KMS-11 (cell line): ENCODE data around the gene TMEM87B.

Experiments used
- H2AFZ ChIP-seq: fragments of 200-600 bp; sonication (generic); 2 replicates; pipeline ENCODE4 v1.6.1; 2016; ENCODE audit warnings: antibody characterized with exemption, mixed run types, low read depth
- H3K27ac ChIP-seq: fragments of 200-600 bp; sonication (generic); 2 replicates; pipeline ENCODE4 v1.6.1; 2016; ENCODE audit warnings: mild to moderate bottlenecking, mixed run types
- H3K27me3 ChIP-seq: fragments of 200-600 bp; sonication (generic); 2 replicates; pipeline ENCODE4 v1.6.1; 2017; ENCODE audit warnings: mild to moderate bottlenecking, low read depth, mixed run types, moderate library complexity; ENCODE audit not compliant: insufficient read depth
- H3K36me3 ChIP-seq: fragments of 200-600 bp; sonication (generic); 2 replicates; pipeline ENCODE4 v1.6.1; 2017; ENCODE audit warnings: mild to moderate bottlenecking, mixed run types; ENCODE audit not compliant: insufficient read depth
- H3K4me1 ChIP-seq: fragments of 200-600 bp; sonication (generic); 2 replicates; pipeline ENCODE4 v1.6.1; 2016; ENCODE audit warnings: mild to moderate bottlenecking, low read depth, mixed run types; ENCODE audit not compliant: poor library complexity, severe bottlenecking
- H3K4me2 ChIP-seq: fragments of 200-600 bp; sonication (generic); 2 replicates; pipeline ENCODE4 v1.7.0; 2016; ENCODE audit warnings: mild to moderate bottlenecking, mixed run types
- H3K4me3 ChIP-seq: fragments of 200-600 bp; sonication (generic); IDR thresholded peaks from 2 replicates; pipeline ENCODE4 v1.6.1; 2017; ENCODE audit warnings: low read depth, low read length, mixed read lengths; ENCODE audit not compliant: insufficient read depth
- H3K79me2 ChIP-seq: fragments of 200-600 bp; sonication (generic); 2 replicates; pipeline ENCODE4 v1.6.1; 2016; ENCODE audit warnings: low read depth, mixed run types; ENCODE audit not compliant: insufficient read depth
- H3K9ac ChIP-seq: fragments of 200-600 bp; sonication (generic); 2 replicates; pipeline ENCODE4 v1.6.1; 2016; ENCODE audit warnings: mild to moderate bottlenecking, mixed run types
- H4K20me1 ChIP-seq: fragments of 200-600 bp; sonication (generic); 2 replicates; pipeline ENCODE4 v1.6.1; 2016; ENCODE audit warnings: mild to moderate bottlenecking, mixed run types; ENCODE audit not compliant: insufficient read depth
- TF ChIP-seq, protein P1 (sequence below): fragments of 200-600 bp; sonication (generic); conservative IDR thresholded peaks from 2 replicates; pipeline ENCODE4 v1.6.1; 2017; ENCODE audit warnings: low read depth, mild to moderate bottlenecking, antibody characterized with exemption, low read length, moderate library complexity, mixed read lengths

The TMEM87B gene

DNA sequence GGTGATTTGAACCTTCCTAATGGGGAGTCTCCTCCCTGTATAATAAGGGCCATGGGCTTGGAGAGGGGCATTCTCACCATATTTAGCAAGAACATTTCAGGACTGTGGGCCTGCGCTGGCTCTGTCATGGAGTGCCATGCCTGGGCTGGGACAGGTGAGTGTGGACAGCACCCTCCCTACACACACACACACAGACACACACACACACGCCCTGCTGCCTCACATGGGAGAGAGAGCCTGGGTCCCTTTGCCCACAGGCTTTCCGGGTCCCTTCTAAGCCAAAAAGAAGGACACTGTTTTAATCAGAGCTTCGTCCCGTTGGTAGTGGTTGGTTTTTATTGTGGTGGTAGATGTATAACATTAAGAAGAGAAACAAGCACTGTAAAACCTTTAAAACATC lies 31.4 kb upstream of the TMEM87B start:
- Histone ChIP-seq H3K79me2 (no peaks in the 10 kb centered on the region), H3K4me3 (no peak overlapping the region), H3K9ac (peak overlapping the region; percentile 61), H3K4me2 (peak overlapping the region; percentile 56), H3K27me3 (no peaks in the 10 kb centered on the region), H3K27ac (peak overlapping the region; percentile 88), H2AFZ (peak overlapping the region; percentile 51), H4K20me1 (no peaks in the 10 kb centered on the region), H3K36me3 (no peaks in the 10 kb centered on the region), H3K4me1 (peaks cover 41% of the 10 kb centered on the region)
- TF ChIP-seq, protein P1, sequence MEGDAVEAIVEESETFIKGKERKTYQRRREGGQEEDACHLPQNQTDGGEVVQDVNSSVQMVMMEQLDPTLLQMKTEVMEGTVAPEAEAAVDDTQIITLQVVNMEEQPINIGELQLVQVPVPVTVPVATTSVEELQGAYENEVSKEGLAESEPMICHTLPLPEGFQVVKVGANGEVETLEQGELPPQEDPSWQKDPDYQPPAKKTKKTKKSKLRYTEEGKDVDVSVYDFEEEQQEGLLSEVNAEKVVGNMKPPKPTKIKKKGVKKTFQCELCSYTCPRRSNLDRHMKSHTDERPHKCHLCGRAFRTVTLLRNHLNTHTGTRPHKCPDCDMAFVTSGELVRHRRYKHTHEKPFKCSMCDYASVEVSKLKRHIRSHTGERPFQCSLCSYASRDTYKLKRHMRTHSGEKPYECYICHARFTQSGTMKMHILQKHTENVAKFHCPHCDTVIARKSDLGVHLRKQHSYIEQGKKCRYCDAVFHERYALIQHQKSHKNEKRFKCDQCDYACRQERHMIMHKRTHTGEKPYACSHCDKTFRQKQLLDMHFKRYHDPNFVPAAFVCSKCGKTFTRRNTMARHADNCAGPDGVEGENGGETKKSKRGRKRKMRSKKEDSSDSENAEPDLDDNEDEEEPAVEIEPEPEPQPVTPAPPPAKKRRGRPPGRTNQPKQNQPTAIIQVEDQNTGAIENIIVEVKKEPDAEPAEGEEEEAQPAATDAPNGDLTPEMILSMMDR, result no peak

DNA sequence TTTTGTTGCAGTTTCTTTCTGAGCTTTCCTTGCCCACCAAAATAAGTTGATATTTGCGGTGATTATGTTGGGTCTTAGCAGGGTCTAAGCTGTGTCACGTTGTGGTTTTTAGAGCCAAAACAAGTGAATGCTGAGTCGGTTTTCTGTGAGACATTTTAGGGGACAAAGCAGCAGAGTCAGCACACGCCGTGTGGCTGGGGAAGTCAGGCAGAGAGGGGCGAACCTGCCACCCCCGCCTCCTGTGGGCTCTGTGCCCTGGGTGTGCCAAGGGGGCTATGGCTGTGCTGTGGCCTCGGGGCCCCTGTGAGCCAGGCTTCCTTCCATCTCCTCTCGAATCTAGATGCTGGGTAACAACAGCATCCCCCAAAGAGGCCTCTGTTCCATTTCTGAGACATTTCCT lies 30.8 kb upstream of the TMEM87B start:
- Histone ChIP-seq H3K9ac (peak overlapping the region; percentile 61), H3K4me2 (peak overlapping the region; percentile 56), H3K27me3 (no peaks in the 10 kb centered on the region), H3K4me3 (no peak overlapping the region), H2AFZ (peak overlapping the region; percentile 51), H4K20me1 (no peaks in the 10 kb centered on the region), H3K4me1 (peaks cover 41% of the 10 kb centered on the region), H3K79me2 (no peaks in the 10 kb centered on the region), H3K36me3 (no peaks in the 10 kb centered on the region), H3K27ac (peak overlapping the region; percentile 88)
- TF ChIP-seq, protein P1, result no peak

DNA sequence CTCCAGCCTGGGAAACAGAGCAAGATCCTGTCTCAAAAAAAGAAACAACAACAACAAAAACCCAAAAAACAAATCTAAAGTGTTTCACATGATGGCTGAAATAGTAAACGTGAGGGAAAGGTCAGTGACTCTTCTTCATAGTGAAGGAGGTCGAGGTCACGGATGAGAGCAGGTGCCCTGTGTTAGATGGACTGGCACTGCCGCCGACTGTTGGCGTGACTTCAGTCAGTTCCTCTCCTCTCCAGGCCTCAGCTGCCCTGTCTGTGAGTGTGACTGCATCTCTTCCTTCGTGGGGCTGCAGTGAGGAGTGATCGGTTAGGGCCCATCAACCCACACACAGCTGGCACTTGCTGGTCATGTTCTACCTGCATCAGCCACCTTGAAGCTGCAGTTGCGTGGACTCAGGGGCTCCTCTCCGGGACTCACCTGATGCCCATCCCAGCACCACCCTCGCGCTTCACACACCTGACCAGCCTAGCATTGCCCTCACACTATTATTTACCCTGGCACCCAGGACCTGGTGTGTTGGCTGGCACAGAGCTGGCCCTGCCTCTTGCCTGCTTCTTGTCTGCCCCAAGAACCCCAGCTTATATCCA lies 30.1 kb upstream of the TMEM87B start:
- Histone ChIP-seq H2AFZ (peak overlapping the region; percentile 51; the same call in 1 of the 2 replicates), H3K27me3 (no peaks in the 10 kb centered on the region), H3K4me3 (no peak overlapping the region), H3K4me1 (peaks cover 41% of the 10 kb centered on the region), H3K79me2 (no peaks in the 10 kb centered on the region), H3K27ac (peak overlapping the region; percentile 88), H4K20me1 (no peaks in the 10 kb centered on the region), H3K4me2 (peak overlapping the region; percentile 56; the same call in 1 of the 2 replicates), H3K36me3 (no peaks in the 10 kb centered on the region), H3K9ac (peak overlapping the region; percentile 61; the same call in 1 of the 2 replicates)
- TF ChIP-seq, protein P1, result no peak

DNA sequence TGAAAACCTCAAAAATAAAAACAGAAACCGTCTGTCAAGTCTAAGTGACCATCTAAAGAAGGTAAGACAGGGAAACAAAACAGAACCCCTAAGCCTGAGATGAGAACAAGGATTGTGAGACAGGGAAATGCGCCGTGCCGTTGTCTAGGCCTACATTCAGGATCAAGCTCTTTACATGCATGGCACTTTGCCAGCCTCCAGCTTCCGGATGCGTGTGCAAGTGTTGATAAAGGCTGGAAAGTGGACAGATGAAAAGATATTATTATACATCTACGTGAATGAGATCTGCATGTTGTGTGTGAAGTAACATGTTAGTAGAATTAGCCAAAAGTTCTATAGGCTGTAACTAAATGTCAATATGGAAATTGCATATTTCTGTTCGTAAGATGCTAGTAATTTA lies 28.6 kb upstream of the TMEM87B start:
- no peak overlapping the region for H3K4me3 ChIP-seq
- no peaks in the 10 kb centered on the region for H3K27me3 ChIP-seq
- no peak overlapping the region for H3K27ac ChIP-seq
- H2AFZ ChIP-seq, result no peak overlapping the region
- no peak overlapping the region for H3K4me2 ChIP-seq
- TF ChIP-seq, protein P1, result no peak
- H3K9ac ChIP-seq, result no peak overlapping the region
- no peaks in the 10 kb centered on the region for H3K79me2 ChIP-seq
- H4K20me1 ChIP-seq, result no peaks in the 10 kb centered on the region
- no peaks in the 10 kb centered on the region for H3K36me3 ChIP-seq
- H3K4me1 ChIP-seq, result peaks cover 52% of the 10 kb centered on the region
